SU-DHL-6 (cell line): ENCODE measurements around the gene DMD.

Experiments used
- EZH2phosphoT487 ChIP-seq: fragments of 200-600 bp; sonication (generic), shearing (Covaris generic); conservative IDR thresholded peaks from 2 replicates; pipeline ENCODE4 v1.6.1; 2018; ENCODE audit warnings: mild to moderate bottlenecking, antibody characterized with exemption, low read length, moderate library complexity, mixed read lengths
- TF ChIP-seq, protein P1 (sequence below): fragments of 200-600 bp; sonication (generic); IDR thresholded peaks from one replicate; pipeline ENCODE4 v1.5.1; 2017; ENCODE audit warnings: antibody characterized with exemption, mild to moderate bottlenecking, low read length, moderate library complexity; ENCODE audit not compliant: insufficient read depth, poor library complexity, severe bottlenecking

DNA sequence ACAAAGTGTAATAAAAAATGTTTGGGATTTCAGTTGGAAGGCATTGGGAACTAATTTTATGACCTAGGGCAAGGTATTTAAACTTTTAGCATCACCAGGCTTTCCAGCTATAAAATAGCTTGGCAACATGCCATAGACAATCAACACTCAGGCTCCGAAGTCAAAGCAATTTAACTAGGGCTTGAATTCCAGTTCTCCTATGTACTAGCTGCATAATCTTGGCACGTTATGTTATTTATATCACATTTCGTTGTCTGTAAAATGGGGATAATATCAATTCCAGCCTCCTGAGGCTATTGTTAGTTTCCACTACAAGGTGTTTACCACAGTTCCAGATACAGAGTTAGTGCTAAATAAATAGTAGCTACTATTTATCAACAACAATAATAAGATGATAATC lies 78.8 kb downstream of the DMD start:
- TF ChIP-seq, protein P1, sequence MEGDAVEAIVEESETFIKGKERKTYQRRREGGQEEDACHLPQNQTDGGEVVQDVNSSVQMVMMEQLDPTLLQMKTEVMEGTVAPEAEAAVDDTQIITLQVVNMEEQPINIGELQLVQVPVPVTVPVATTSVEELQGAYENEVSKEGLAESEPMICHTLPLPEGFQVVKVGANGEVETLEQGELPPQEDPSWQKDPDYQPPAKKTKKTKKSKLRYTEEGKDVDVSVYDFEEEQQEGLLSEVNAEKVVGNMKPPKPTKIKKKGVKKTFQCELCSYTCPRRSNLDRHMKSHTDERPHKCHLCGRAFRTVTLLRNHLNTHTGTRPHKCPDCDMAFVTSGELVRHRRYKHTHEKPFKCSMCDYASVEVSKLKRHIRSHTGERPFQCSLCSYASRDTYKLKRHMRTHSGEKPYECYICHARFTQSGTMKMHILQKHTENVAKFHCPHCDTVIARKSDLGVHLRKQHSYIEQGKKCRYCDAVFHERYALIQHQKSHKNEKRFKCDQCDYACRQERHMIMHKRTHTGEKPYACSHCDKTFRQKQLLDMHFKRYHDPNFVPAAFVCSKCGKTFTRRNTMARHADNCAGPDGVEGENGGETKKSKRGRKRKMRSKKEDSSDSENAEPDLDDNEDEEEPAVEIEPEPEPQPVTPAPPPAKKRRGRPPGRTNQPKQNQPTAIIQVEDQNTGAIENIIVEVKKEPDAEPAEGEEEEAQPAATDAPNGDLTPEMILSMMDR: no peak
- TF ChIP-seq EZH2phosphoT487: no peak
